ENCODE results near the gene NCKIPSD.
A peak's percentile ranks its signal among the peaks of the same experiment; 100 is the strongest.
"Not testable (repeated sequence)": the region's sequence is repeated elsewhere in the genome, so short reads cannot be mapped to it uniquely, and the experiment has no call there.

Gene NCKIPSD

GRCh38 chr3:48685603-48686511 lies at the start of gene NCKIPSD:
NCKIPSD (minus strand) TSS chr3:48685915; CDS start chr3:48685807, 108 bp downstream.
- DNase-seq (ENCODE audit: low read depth in 3 of 3, low spot score in 1 of 3), result peak; percentile 79 to 94 (median 84)

GRCh38 chr3:48735075-48735767 lies 49.5 kb upstream of the NCKIPSD start:
- DNase-seq (ENCODE audit: low read depth in 3 of 3, low spot score in 1 of 3), result not testable (repeated sequence)

GRCh38 chr3:48734541-48734940 lies 48.8 kb upstream of the NCKIPSD start:
- not testable (repeated sequence) for DNase-seq (ENCODE audit: low read depth in 3 of 3, low spot score in 1 of 3)

GRCh38 chr3:48733752-48734518 lies 48.2 kb upstream of the NCKIPSD start:
- not testable (repeated sequence) for DNase-seq (ENCODE audit: low read depth in 3 of 3, low spot score in 1 of 3)

GRCh38 chr3:48727511-48727910 lies 41.8 kb upstream of the NCKIPSD start:
- DNase-seq (ENCODE audit: low read depth in 3 of 3, low spot score in 1 of 3), result no peak

- DNase-seq (ENCODE audit: low read depth in 3 of 3, low spot score in 1 of 3), result not testable (repeated sequence)
These were observed 39.6 kb upstream of the NCKIPSD start for GRCh38 chr3:48725185-48725855.

- DNase-seq (ENCODE audit: low read depth in 3 of 3, low spot score in 1 of 3), result no peak
These were observed 38.0 kb upstream of the NCKIPSD start for GRCh38 chr3:48723725-48724124.

- not testable (repeated sequence) for DNase-seq (ENCODE audit: low read depth in 3 of 3, low spot score in 1 of 3)
These were observed 37.6 kb upstream of the NCKIPSD start for GRCh38 chr3:48723293-48723692.

GRCh38 chr3:48716982-48717746 lies 31.4 kb upstream of the NCKIPSD start, which contains the start of gene IP6K2:
IP6K2 (minus strand) TSS chr3:48717221; CDS start chr3:48695291, 21,930 bp downstream.
- DNase-seq (ENCODE audit: low read depth in 3 of 3, low spot score in 1 of 3), result peak; percentile 95 to 98 (median 96)

GRCh38 chr3:48716508-48716981 lies 30.8 kb upstream of the NCKIPSD start:
- DNase-seq (ENCODE audit: low read depth in 3 of 3, low spot score in 1 of 3), result no peak

GRCh38 chr3:48715174-48715800 lies 29.6 kb upstream of the NCKIPSD start:
- no peak for DNase-seq (ENCODE audit: low read depth in 3 of 3, low spot score in 1 of 3)

- DNase-seq (ENCODE audit: low read depth in 3 of 3, low spot score in 1 of 3), result no peak
These were observed 26.0 kb upstream of the NCKIPSD start for GRCh38 chr3:48711727-48712126.

GRCh38 chr3:48709051-48709461 lies 23.3 kb upstream of the NCKIPSD start:
- DNase-seq (ENCODE audit: low read depth in 3 of 3, low spot score in 1 of 3), result no peak

- DNase-seq (ENCODE audit: low read depth in 3 of 3, low spot score in 1 of 3), result no peak
These were observed 22.8 kb upstream of the NCKIPSD start for GRCh38 chr3:48708481-48708889.

- no peak for DNase-seq (ENCODE audit: low read depth in 3 of 3, low spot score in 1 of 3)
These were observed 21.4 kb upstream of the NCKIPSD start for GRCh38 chr3:48707157-48707556.

- DNase-seq (ENCODE audit: low read depth in 3 of 3, low spot score in 1 of 3), result no peak
These were observed 16.7 kb upstream of the NCKIPSD start for GRCh38 chr3:48702320-48702920.

GRCh38 chr3:48700731-48701405 lies 15.2 kb upstream of the NCKIPSD start:
- DNase-seq (ENCODE audit: low read depth in 3 of 3, low spot score in 1 of 3), result no peak

GRCh38 chr3:48698891-48699290 lies 13.2 kb upstream of the NCKIPSD start:
- DNase-seq (ENCODE audit: low read depth in 3 of 3, low spot score in 1 of 3), result no peak
